PC-9 (cell line): ENCODE results near the gene MYO16. TPM values are rescaled to one million over a fixed set of nuclear protein-coding genes. Genes with fewer than 3 reads are reported as not detected.

ENCODE experiments used
- BruUV-seq: library from RNA; stranded (reverse); fragments of 400-500 nt; replicated peaks from 2 replicates; lab custom pipeline; 2021; lab: Mats Ljungman, UMichigan
- CTCF ChIA-PET: fragments of 300-600 bp; sonication (Branson Sonifier 250); formaldehyde crosslinking; loops from one replicate; lab custom pipeline; 2022; ENCODE audit warnings: antibody characterized with exemption; lab: Charles Lee
- POLR2A ChIA-PET: fragments of 300-600 bp; sonication (Branson Sonifier 250); formaldehyde crosslinking; loops from one replicate; lab custom pipeline; 2022; ENCODE audit warnings: antibody characterized with exemption; ENCODE audit not compliant: unreplicated experiment; lab: Charles Lee
- DNase-seq, 2 experiments: peaks; one replicate each; pipeline versions ENCODE4 v3.0.0 to v3.0.0-alpha.2; 2015 to 2022; ENCODE audit warnings: mixed read lengths in 1 of 2
- H2AFZ ChIP-seq: fragments of 200-600 bp; sonication (generic); 2 replicates; pipeline ENCODE4 v1.8.1; 2017; ENCODE audit warnings: antibody characterized with exemption
- H3F3A ChIP-seq: fragments of 200-600 bp; sonication (generic); 2 replicates; pipeline ENCODE4 v1.8.1; 2017; ENCODE audit warnings: antibody characterized with exemption, mild to moderate bottlenecking, low read depth; ENCODE audit not compliant: insufficient read depth
- H3K27ac ChIP-seq: fragments of 200-600 bp; sonication (generic); 2 replicates; pipeline ENCODE4 v1.6.1; 2016; ENCODE audit warnings: mixed run types
- H3K27me3 ChIP-seq: fragments of 200-600 bp; sonication (generic); 2 replicates; pipeline ENCODE4 v1.6.1; 2016; ENCODE audit warnings: low read depth, mixed run types; ENCODE audit not compliant: insufficient read depth
- H3K36me3 ChIP-seq: fragments of 200-600 bp; sonication (generic); 2 replicates; pipeline ENCODE4 v1.6.1; 2016; ENCODE audit warnings: low read depth, mixed run types
- H3K4me1 ChIP-seq: fragments of 200-600 bp; sonication (generic); replicated peaks from 2 replicates; pipeline ENCODE4 v1.6.1; 2016; ENCODE audit warnings: mixed run types; ENCODE audit not compliant: insufficient read depth
- H3K4me2 ChIP-seq: fragments of 200-600 bp; sonication (generic); 2 replicates; pipeline ENCODE4 v1.6.1; 2017; ENCODE audit warnings: mixed run types
- H3K4me3 ChIP-seq: fragments of 200-600 bp; sonication (generic); 2 replicates; pipeline ENCODE4 v1.6.1; 2016; ENCODE audit warnings: mixed run types
- H3K79me2 ChIP-seq: fragments of 200-600 bp; sonication (generic); 2 replicates; pipeline ENCODE4 v1.6.1; 2017; ENCODE audit warnings: low read depth, mixed run types
- H3K9me2 ChIP-seq: fragments of 200-600 bp; sonication (generic); 2 replicates; pipeline ENCODE4 v1.8.1; 2017; ENCODE audit warnings: mild to moderate bottlenecking; ENCODE audit not compliant: insufficient read depth
- H3K9me3 ChIP-seq: fragments of 200-600 bp; sonication (generic); 2 replicates; pipeline ENCODE4 v1.8.1; 2016; ENCODE audit warnings: low read depth; ENCODE audit not compliant: insufficient read depth
- H4K20me1 ChIP-seq: fragments of 200-600 bp; sonication (generic); 2 replicates; pipeline ENCODE4 v1.8.1; 2017; ENCODE audit not compliant: insufficient read depth
- CTCF ChIP-seq: fragments of 200-600 bp; sonication (generic); conservative IDR thresholded peaks from 2 replicates; pipeline ENCODE4 v1.6.1; 2017; ENCODE audit warnings: mixed run types, antibody characterized with exemption, mild to moderate bottlenecking, moderate library complexity
- EZH2 ChIP-seq: fragments of 200-600 bp; sonication (generic); IDR thresholded peaks from 2 replicates; pipeline ENCODE4 v1.8.0; 2017; ENCODE audit warnings: antibody characterized with exemption, low read depth
- intact Hi-C: fragments of 100-400 bp; cut with micrococcal nuclease; formaldehyde crosslinking; loops from one replicate; pipeline ENCODE4 v1.10.0; 2022; ENCODE audit not compliant: unreplicated experiment
- total RNA-seq: library from RNA; stranded (reverse); gene quantifications from 2 replicates; pipeline ENCODE4 v1.2.3, GENCODE V29; 2021

Gene MYO16
- total RNA-seq, 1 experiment from 2014 or later = 0.59 TPM

- intact Hi-C loops = no loop called here
- H3K36me3 ChIP-seq = no peaks in the 10 kb centered on the region
- TF ChIP-seq EZH2 = no peak
These were observed 314.4 kb downstream of the MYO16 start for GRCh38 chr13:108943842-108944241.

GRCh38 chr13:108944760-108945159 lies 315.3 kb downstream of the MYO16 start:
- TF ChIP-seq EZH2 = no peak
- TF ChIP-seq CTCF = no peak
- Histone ChIP-seq H3K27ac (no peak overlapping the region), H3K27me3 (no peaks in the 10 kb centered on the region), H3K4me1 (no peaks in the 10 kb centered on the region), H2AFZ (no peak overlapping the region), H3F3A (no peaks in the 10 kb centered on the region), H3K4me3 (no peak overlapping the region), H3K79me2 (no peaks in the 10 kb centered on the region), H4K20me1 (no peaks in the 10 kb centered on the region), H3K9me3 (no peaks in the 10 kb centered on the region), H3K4me2 (no peak overlapping the region), H3K36me3 (no peaks in the 10 kb centered on the region), H3K9me2 (no peaks in the 10 kb centered on the region)
- no TSS peak for BruUV-seq
- peak in 1 of 2 experiments; percentile 49 for DNase-seq
- ChIA-PET POLR2A (no interaction called here), CTCF (no interaction called here)
- intact Hi-C loops = no loop called here

More at GRCh38 chr13:108943842-108944241, 314.4 kb downstream of the MYO16 start:
- CTCF ChIA-PET = no interaction called here
- Histone ChIP-seq H3K4me3 (no peak overlapping the region), H4K20me1 (no peaks in the 10 kb centered on the region), H3F3A (no peaks in the 10 kb centered on the region), H3K9me2 (no peaks in the 10 kb centered on the region), H3K79me2 (no peaks in the 10 kb centered on the region), H3K4me1 (no peaks in the 10 kb centered on the region), H3K27me3 (no peaks in the 10 kb centered on the region), H2AFZ (no peak overlapping the region), H3K27ac (no peak overlapping the region), H3K4me2 (no peak overlapping the region), H3K9me3 (no peaks in the 10 kb centered on the region)
- no TSS peak for BruUV-seq
- POLR2A ChIA-PET = no interaction called here
- DNase-seq = no peak

GRCh38 chr13:108947551-108948030 lies 318.2 kb downstream of the MYO16 start:
- intact Hi-C loops = no loop called here
- DNase-seq = no peak
- ChIA-PET POLR2A (no interaction called here), CTCF (no interaction called here)
- no peaks in the 10 kb centered on the region for H3K9me2 ChIP-seq
- H2AFZ ChIP-seq = no peak overlapping the region
- no peaks in the 10 kb centered on the region for H3K9me3 ChIP-seq
- H3F3A ChIP-seq = no peaks in the 10 kb centered on the region
- no peak overlapping the region for H3K4me2 ChIP-seq
- no peaks in the 10 kb centered on the region for H3K79me2 ChIP-seq
- no TSS peak for BruUV-seq
- H3K27me3 ChIP-seq = no peaks in the 10 kb centered on the region
- H3K4me1 ChIP-seq = no peaks in the 10 kb centered on the region
- no peak overlapping the region for H3K27ac ChIP-seq
- TF ChIP-seq EZH2 (no peak), CTCF (no peak)
- no peaks in the 10 kb centered on the region for H3K36me3 ChIP-seq
- no peaks in the 10 kb centered on the region for H4K20me1 ChIP-seq
- H3K4me3 ChIP-seq = no peak overlapping the region

- Histone ChIP-seq H4K20me1 (no peaks in the 10 kb centered on the region), H3K79me2 (no peaks in the 10 kb centered on the region), H3K36me3 (no peaks in the 10 kb centered on the region), H3K27ac (no peak overlapping the region), H3K9me2 (no peaks in the 10 kb centered on the region), H3K4me1 (no peaks in the 10 kb centered on the region), H2AFZ (no peak overlapping the region), H3K27me3 (no peaks in the 10 kb centered on the region), H3K4me3 (no peak overlapping the region), H3K9me3 (no peaks in the 10 kb centered on the region), H3K4me2 (no peak overlapping the region), H3F3A (no peaks in the 10 kb centered on the region)
- TF ChIP-seq EZH2 (no peak), CTCF (no peak)
- intact Hi-C loops = no loop called here
- no TSS peak for BruUV-seq
- peak in 1 of 2 experiments; percentile 41 for DNase-seq
- POLR2A ChIA-PET = no interaction called here
- CTCF ChIA-PET = no interaction called here
These were observed 318.9 kb downstream of the MYO16 start for GRCh38 chr13:108948251-108948671.
